Measurements from ENCODE around the gene DOK3. TPM values are rescaled to one million over a fixed set of nuclear protein-coding genes. Genes with fewer than 3 reads are reported as not detected.

The DOK3 gene
- total and polyA plus RNA-seq, 10 of the 15 experiments (the other 5 are each of a cell fraction or from before 2014, with no cell fraction given), result 6.6 to 107 (median 52.1) TPM

DNA sequence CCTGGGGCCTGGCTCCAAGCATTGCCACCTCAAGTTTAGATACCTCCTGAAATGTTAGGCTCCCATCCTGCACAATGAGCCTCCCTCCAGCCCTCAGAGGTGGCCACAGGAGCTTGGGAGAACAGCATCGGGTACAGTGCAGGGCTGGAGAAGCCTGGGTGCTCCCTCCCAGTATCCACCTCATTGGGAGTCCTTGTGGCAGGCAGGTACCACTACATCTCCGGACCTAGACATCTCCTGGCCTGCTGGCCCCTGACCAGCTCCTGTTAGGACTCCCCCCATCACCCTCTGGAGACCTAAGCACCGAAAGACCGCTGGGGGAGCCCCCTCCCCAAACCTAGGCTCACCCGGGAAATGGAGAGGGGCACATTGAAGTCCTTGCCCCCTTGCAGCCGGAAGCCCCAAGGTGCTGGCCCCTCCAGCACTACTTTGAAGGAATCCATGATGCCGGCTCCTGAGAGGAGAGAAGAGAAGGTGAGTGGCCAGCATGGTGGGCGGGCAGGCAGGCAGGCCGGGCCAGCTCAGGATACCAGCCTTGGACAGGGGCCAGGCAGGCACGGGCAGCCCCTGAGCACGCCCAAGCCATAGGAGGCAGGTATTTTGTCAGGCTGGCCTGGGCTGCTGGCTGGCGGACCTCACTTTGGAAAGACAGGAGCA, 13.4 kb downstream of the DOK3 start (continued):
- no peak for TF ChIP-seq ZSCAN29 (IDR thresholded peaks at IDR 0.05)
- TF ChIP-seq SIN3A (IDR thresholded peaks at IDR 0.05; ENCODE audit: low read depth, low read length), result no peak
- TF ChIP-seq POLR2AphosphoS2 (IDR thresholded peaks at IDR 0.05; ENCODE audit: low read depth, low read length), result no peak
- TF ChIP-seq SMARCA5 (IDR thresholded peaks at IDR 0.05), result no peak
- TF ChIP-seq SMAD5 (IDR thresholded peaks at IDR 0.05; ENCODE audit: low read depth), result no peak
- TF ChIP-seq CREB1 (IDR thresholded peaks at IDR 0.05; ENCODE audit: low read depth), result no peak
- no peak for TF ChIP-seq CHD1 (IDR thresholded peaks at IDR 0.05; ENCODE audit: low read depth, low read length)
- TF ChIP-seq, protein P1, sequence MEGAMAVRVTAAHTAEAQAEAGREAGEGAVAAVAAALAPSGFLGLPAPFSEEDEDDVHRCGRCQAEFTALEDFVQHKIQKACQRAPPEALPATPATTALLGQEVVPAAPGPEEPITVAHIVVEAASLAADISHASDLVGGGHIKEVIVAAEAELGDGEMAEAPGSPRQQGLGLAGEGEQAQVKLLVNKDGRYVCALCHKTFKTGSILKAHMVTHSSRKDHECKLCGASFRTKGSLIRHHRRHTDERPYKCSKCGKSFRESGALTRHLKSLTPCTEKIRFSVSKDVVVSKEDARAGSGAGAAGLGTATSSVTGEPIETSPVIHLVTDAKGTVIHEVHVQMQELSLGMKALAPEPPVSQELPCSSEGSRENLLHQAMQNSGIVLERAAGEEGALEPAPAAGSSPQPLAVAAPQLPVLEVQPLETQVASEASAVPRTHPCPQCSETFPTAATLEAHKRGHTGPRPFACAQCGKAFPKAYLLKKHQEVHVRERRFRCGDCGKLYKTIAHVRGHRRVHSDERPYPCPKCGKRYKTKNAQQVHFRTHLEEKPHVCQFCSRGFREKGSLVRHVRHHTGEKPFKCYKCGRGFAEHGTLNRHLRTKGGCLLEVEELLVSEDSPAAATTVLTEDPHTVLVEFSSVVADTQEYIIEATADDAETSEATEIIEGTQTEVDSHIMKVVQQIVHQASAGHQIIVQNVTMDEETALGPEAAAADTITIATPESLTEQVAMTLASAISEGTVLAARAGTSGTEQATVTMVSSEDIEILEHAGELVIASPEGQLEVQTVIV (IDR thresholded peaks at IDR 0.05; ENCODE audit: borderline replicate concordance, partially characterized antibody), result no peak
- TF ChIP-seq POLR2A (IDR thresholded peaks at IDR 0.05; ENCODE audit: low read depth, low read length), result peak; percentile 31; the same call in 1 of the 2 replicates
- TF ChIP-seq ZZZ3 (IDR thresholded peaks at IDR 0.05; ENCODE audit: control insufficient read depth, insufficient read length, low read depth), result no peak
- no peak for TF ChIP-seq PAX8 (IDR thresholded peaks at IDR 0.05)
- TF ChIP-seq JUNB (IDR thresholded peaks at IDR 0.05), result no peak
- no peak for TF ChIP-seq SIX5 (IDR thresholded peaks at IDR 0.05; ENCODE audit: low read depth, low read length, severe bottlenecking)
- no peak for TF ChIP-seq CEBPB (IDR thresholded peaks at IDR 0.05; ENCODE audit: borderline replicate concordance in 1 of 2, low read depth in 2 of 2, low read length in 2 of 2)
- no peak for TF ChIP-seq SRF (IDR thresholded peaks at IDR 0.05; ENCODE audit: low read depth in 2 of 2, low read length in 2 of 2)
- TF ChIP-seq BHLHE40 (IDR thresholded peaks at IDR 0.05; ENCODE audit: borderline replicate concordance in 1 of 2, low read depth in 2 of 2, low read length in 1 of 2), result peak in 1 of 2 experiments; percentile 48; a peak in 1 of 4 replicates
- TF ChIP-seq ZNF622 (IDR thresholded peaks at IDR 0.05), result no peak

Measured in GM12878 (cell line).